Measurements from ENCODE around the gene TMEM247. TPM values are rescaled to one million over a fixed set of nuclear protein-coding genes. Genes with fewer than 3 reads are reported as not detected.

TMEM247 gene
- not detected in 2 replicates for total RNA-seq

GRCh38 chr2:46479265-46479664 is at the start of gene TMEM247:
Gene TMEM247 (plus strand): TSS chr2:46479565.
- no peak for DNase-seq (ENCODE audit: low read depth in 2 of 2)

- no peak for DNase-seq (ENCODE audit: low read depth in 2 of 2)
Measured at GRCh38 chr2:46430413-46430812, 49.0 kb upstream of the TMEM247 start.

- no peak for DNase-seq (ENCODE audit: low read depth in 2 of 2)
Measured at GRCh38 chr2:46430992-46431391, 48.4 kb upstream of the TMEM247 start.

- DNase-seq (ENCODE audit: low read depth in 2 of 2) = no peak
Measured at GRCh38 chr2:46431481-46432235, 47.7 kb upstream of the TMEM247 start.

- DNase-seq (ENCODE audit: low read depth in 2 of 2) = no peak
Measured at GRCh38 chr2:46434851-46435273, 44.5 kb upstream of the TMEM247 start.

- no peak for DNase-seq (ENCODE audit: low read depth in 2 of 2)
Measured at GRCh38 chr2:46435353-46435752, 44.0 kb upstream of the TMEM247 start.

- DNase-seq (ENCODE audit: low read depth in 2 of 2) = peak in 1 of 2 donors; percentile 3
Measured at GRCh38 chr2:46435796-46436360, 43.5 kb upstream of the TMEM247 start.

GRCh38 chr2:46436800-46437199 is 42.6 kb upstream of the TMEM247 start:
- DNase-seq (ENCODE audit: low read depth in 2 of 2) = no peak

- no peak for DNase-seq (ENCODE audit: low read depth in 2 of 2)
Measured at GRCh38 chr2:46438102-46438501, 41.3 kb upstream of the TMEM247 start.

- DNase-seq (ENCODE audit: low read depth in 2 of 2) = no peak
Measured at GRCh38 chr2:46438794-46439193, 40.6 kb upstream of the TMEM247 start.

GRCh38 chr2:46439582-46439981 is 39.8 kb upstream of the TMEM247 start:
- DNase-seq (ENCODE audit: low read depth in 2 of 2) = no peak

- no peak for DNase-seq (ENCODE audit: low read depth in 2 of 2)
Measured at GRCh38 chr2:46441838-46442712, 37.3 kb upstream of the TMEM247 start.

GRCh38 chr2:46444732-46445131 is 34.6 kb upstream of the TMEM247 start:
- DNase-seq (ENCODE audit: low read depth in 2 of 2) = no peak

GRCh38 chr2:46445556-46445955 is 33.8 kb upstream of the TMEM247 start:
- no peak for DNase-seq (ENCODE audit: low read depth in 2 of 2)

- no peak for DNase-seq (ENCODE audit: low read depth in 2 of 2)
Measured at GRCh38 chr2:46446871-46447568, 32.3 kb upstream of the TMEM247 start.

- no peak for DNase-seq (ENCODE audit: low read depth in 2 of 2)
Measured at GRCh38 chr2:46447649-46448048, 31.7 kb upstream of the TMEM247 start.

GRCh38 chr2:46448111-46448510 is 31.3 kb upstream of the TMEM247 start:
- DNase-seq (ENCODE audit: low read depth in 2 of 2) = no peak

GRCh38 chr2:46448641-46449040 is 30.7 kb upstream of the TMEM247 start:
- no peak for DNase-seq (ENCODE audit: low read depth in 2 of 2)

- DNase-seq (ENCODE audit: low read depth in 2 of 2) = no peak
Measured at GRCh38 chr2:46449700-46450099, 29.7 kb upstream of the TMEM247 start.

GRCh38 chr2:46451131-46451711 is 28.1 kb upstream of the TMEM247 start:
- DNase-seq (ENCODE audit: low read depth in 2 of 2) = no peak

- DNase-seq (ENCODE audit: low read depth in 2 of 2) = no peak
Measured at GRCh38 chr2:46456789-46457188, 22.6 kb upstream of the TMEM247 start.

All from lung microvascular endothelial cell (primary cell).